Parathyroid adenoma (tissue), 2 donors: ENCODE measurements around the gene APOL4.
"Not testable (repeated sequence)": the region's sequence is repeated elsewhere in the genome, so short reads cannot be mapped to it uniquely, and the experiment has no call there.

Source experiments
- H2AFZ ChIP-seq: fragments of 300-600 bp; sonication (generic); one replicate; pipeline ENCODE4 v1.7.0; 2017; ENCODE audit warnings: antibody characterized with exemption, mild to moderate bottlenecking
- H3K27ac ChIP-seq: fragments of 300-600 bp; sonication (generic); one replicate; pipeline ENCODE4 v1.7.0; 2017
- H3K27me3 ChIP-seq: fragments of 300-600 bp; sonication (generic); one replicate; pipeline ENCODE4 v1.7.0; 2017; ENCODE audit warnings: low read length; ENCODE audit not compliant: control insufficient read depth, insufficient read depth
- H3K36me3 ChIP-seq: fragments of 300-600 bp; sonication (generic); one replicate; pipeline ENCODE4 v1.7.0; 2017; ENCODE audit warnings: low read length; ENCODE audit not compliant: control insufficient read depth, insufficient read depth
- H3K4me1 ChIP-seq: fragments of 300-600 bp; sonication (generic); one replicate; pipeline ENCODE4 v1.7.0; 2017; ENCODE audit warnings: control low read depth
- H3K4me2 ChIP-seq: fragments of 300-600 bp; sonication (generic); one replicate; pipeline ENCODE4 v1.7.0; 2017; ENCODE audit warnings: low read length
- H3K4me3 ChIP-seq: fragments of 300-600 bp; sonication (generic); one replicate; pipeline ENCODE4 v1.7.0; 2017; ENCODE audit warnings: low read depth, low read length
- H3K79me2 ChIP-seq: fragments of 300-600 bp; sonication (generic); one replicate; pipeline ENCODE4 v1.7.0; 2017; ENCODE audit warnings: control low read depth
- H3K9ac ChIP-seq: fragments of 300-600 bp; sonication (generic); one replicate; pipeline ENCODE4 v1.7.0; 2017; ENCODE audit warnings: mild to moderate bottlenecking
- H3K9me3 ChIP-seq: fragments of 300-600 bp; sonication (generic); one replicate; pipeline ENCODE4 v1.7.0; 2017; ENCODE audit warnings: low read length; ENCODE audit not compliant: control insufficient read depth
- TF ChIP-seq, protein P1 (sequence below): fragments of 300-600 bp; sonication (generic); IDR thresholded peaks from one replicate; pipeline ENCODE4 v1.7.0; 2017; ENCODE audit warnings: antibody characterized with exemption, mild to moderate bottlenecking
- donor health status: primary hyperparathyroidism.

Gene APOL4

DNA sequence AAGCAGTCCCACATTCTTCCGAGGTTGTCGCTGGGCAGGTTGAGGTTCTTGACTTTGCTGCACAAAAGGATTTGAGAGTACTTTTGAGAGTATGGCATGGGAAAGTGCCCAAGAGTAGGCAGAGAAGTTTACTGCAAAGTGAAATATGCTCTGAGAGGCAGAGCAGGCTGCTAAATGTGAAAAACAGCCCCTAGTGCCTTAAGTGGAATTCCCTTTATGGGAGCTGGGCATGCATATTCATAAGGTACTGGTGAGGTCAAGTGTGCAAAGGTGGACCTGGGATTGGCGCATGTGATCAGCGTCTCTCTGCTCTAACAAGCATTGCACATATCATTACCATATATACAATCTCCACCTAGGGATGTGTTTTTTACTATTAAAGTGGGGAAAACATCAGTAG is 12.0 kb upstream of the APOL4 start:
- no peaks in the 10 kb centered on the region for H3K4me1 ChIP-seq
- H3K9ac ChIP-seq: no peak overlapping the region
- no peaks in the 10 kb centered on the region for H3K36me3 ChIP-seq
- no peak overlapping the region for H2AFZ ChIP-seq
- no peaks in the 10 kb centered on the region for H3K27me3 ChIP-seq
- no peak overlapping the region for H3K4me3 ChIP-seq
- H3K79me2 ChIP-seq: no peaks in the 10 kb centered on the region
- H3K4me2 ChIP-seq: no peak overlapping the region
- TF ChIP-seq, protein P1, sequence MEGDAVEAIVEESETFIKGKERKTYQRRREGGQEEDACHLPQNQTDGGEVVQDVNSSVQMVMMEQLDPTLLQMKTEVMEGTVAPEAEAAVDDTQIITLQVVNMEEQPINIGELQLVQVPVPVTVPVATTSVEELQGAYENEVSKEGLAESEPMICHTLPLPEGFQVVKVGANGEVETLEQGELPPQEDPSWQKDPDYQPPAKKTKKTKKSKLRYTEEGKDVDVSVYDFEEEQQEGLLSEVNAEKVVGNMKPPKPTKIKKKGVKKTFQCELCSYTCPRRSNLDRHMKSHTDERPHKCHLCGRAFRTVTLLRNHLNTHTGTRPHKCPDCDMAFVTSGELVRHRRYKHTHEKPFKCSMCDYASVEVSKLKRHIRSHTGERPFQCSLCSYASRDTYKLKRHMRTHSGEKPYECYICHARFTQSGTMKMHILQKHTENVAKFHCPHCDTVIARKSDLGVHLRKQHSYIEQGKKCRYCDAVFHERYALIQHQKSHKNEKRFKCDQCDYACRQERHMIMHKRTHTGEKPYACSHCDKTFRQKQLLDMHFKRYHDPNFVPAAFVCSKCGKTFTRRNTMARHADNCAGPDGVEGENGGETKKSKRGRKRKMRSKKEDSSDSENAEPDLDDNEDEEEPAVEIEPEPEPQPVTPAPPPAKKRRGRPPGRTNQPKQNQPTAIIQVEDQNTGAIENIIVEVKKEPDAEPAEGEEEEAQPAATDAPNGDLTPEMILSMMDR: no peak
- H3K27ac ChIP-seq: no peak overlapping the region
- H3K9me3 ChIP-seq: no peaks in the 10 kb centered on the region

DNA sequence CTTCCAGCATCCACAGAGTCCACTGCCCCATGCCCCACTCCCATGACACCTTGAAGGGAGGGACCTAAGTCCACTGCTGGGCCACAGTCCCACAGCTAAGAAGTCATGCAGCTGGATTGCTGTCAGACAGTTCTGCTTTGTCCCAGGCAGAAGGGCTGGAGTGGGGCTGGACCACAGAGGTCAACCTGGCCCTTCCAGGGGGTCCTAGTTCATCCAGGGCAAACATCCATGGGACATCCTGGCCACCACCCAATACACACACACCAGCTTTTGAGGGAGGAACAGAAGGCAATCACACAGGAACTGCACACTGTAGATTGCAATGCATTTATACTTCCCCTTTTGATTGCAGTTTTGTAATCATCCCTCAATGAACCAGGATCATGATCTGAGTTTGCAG is 11.3 kb upstream of the APOL4 start:
- no peaks in the 10 kb centered on the region for H3K4me1 ChIP-seq
- H3K79me2 ChIP-seq: no peaks in the 10 kb centered on the region
- H3K9me3 ChIP-seq: no peaks in the 10 kb centered on the region
- no peak overlapping the region for H3K27ac ChIP-seq
- TF ChIP-seq, protein P1: no peak
- H2AFZ ChIP-seq: no peak overlapping the region
- H3K27me3 ChIP-seq: no peaks in the 10 kb centered on the region
- no peaks in the 10 kb centered on the region for H3K36me3 ChIP-seq
- H3K4me2 ChIP-seq: no peak overlapping the region
- no peak overlapping the region for H3K4me3 ChIP-seq
- H3K9ac ChIP-seq: no peak overlapping the region

DNA sequence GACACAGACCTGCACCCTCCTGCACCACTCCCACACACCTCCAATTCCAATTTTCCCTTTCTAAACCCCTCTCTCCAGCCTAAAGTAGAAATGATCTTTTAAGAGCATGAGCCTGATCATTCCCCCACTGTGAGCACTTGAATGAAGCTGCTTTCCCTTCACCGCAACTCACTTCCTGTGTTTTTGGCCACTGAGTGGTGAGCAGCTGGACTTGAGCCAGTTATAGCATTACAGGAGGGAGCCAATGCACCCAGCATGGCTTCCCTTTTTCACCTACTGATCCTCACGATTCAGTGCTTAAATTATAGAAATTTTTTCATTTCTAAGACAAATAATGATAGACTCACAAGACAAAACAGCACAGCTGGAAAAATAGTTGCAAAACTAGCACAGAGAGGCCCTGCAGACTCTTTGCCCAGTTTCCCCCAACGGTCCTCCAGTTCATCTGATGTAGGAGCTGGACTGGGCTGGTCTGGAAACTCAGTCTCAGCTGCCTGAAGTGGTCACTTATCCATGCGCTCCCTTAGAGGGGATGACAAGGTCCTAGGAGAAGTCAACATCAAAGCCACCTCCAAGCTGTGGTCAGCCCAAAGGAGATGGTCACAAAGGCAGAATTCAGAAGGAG is 9.7 kb upstream of the APOL4 start:
- H3K9ac ChIP-seq: no peak overlapping the region
- no peak overlapping the region for H3K4me3 ChIP-seq
- H3K79me2 ChIP-seq: no peaks in the 10 kb centered on the region
- TF ChIP-seq, protein P1: no peak
- H2AFZ ChIP-seq: no peak overlapping the region
- H3K9me3 ChIP-seq: no peaks in the 10 kb centered on the region
- H3K4me2 ChIP-seq: no peak overlapping the region
- no peak overlapping the region for H3K27ac ChIP-seq
- no peaks in the 10 kb centered on the region for H3K4me1 ChIP-seq
- H3K36me3 ChIP-seq: no peaks in the 10 kb centered on the region
- H3K27me3 ChIP-seq: no peaks in the 10 kb centered on the region

DNA sequence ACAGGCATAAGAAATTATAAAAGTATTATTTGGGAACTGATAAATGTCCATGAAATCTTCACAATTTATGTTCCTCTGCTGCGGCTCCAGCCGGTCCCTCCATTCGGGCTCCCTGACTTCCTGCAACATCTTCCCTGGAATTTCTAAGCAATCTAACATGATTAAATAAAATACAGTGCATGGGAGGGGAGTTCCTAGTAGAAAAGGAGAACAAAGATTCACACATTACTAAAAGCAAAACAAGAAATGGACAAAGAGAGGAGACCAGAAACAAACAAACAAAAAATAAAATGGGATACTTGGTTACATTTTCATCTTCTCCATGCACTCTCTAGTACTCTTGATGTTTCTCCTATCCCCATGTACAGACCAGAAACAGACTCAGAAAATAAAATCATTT is 8.6 kb upstream of the APOL4 start:
- no peaks in the 10 kb centered on the region for H3K27me3 ChIP-seq
- no peak overlapping the region for H2AFZ ChIP-seq
- no peaks in the 10 kb centered on the region for H3K36me3 ChIP-seq
- TF ChIP-seq, protein P1: no peak
- no peak overlapping the region for H3K9ac ChIP-seq
- no peak overlapping the region for H3K27ac ChIP-seq
- H3K4me2 ChIP-seq: no peak overlapping the region
- H3K79me2 ChIP-seq: no peaks in the 10 kb centered on the region
- no peak overlapping the region for H3K4me3 ChIP-seq
- no peaks in the 10 kb centered on the region for H3K4me1 ChIP-seq
- H3K9me3 ChIP-seq: no peaks in the 10 kb centered on the region

DNA sequence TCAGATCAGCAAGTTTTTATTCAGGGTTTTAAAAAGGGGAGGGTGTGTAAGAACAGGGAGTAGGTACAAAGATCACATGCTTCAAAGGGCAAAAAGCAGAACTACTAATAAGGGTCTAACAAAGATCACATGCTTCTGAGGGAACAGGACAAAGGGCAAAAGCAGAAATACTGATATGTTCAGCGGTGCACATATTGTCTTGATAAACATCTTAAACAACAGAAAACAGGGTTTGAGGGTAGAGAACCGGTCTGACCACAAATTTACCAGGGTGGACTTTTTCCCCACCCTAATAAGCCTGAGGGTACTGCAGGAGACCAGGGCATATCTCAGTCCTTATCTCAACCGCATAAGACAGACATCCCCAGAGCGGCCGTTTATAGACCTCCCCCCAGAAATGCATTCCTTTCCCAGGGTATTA is 7.9 kb upstream of the APOL4 start:
- not testable (repeated sequence) for H3K27ac ChIP-seq, H3K4me3 ChIP-seq, H3K4me2 ChIP-seq, H3K9ac ChIP-seq, H3K79me2 ChIP-seq, H3K9me3 ChIP-seq, H3K4me1 ChIP-seq, H3K27me3 ChIP-seq, H2AFZ ChIP-seq, H3K36me3 ChIP-seq
